ENCODE data around the gene NR1H4.

GRCh38 chr12:100426145-100426544, 47.5 kb upstream of the NR1H4 start:
- no peak for TF ChIP-seq POLR2AphosphoS5 (IDR thresholded peaks at IDR 0.05)
- TF ChIP-seq CTCF (IDR thresholded peaks at IDR 0.05) = no peak

All from breast epithelium (tissue), 3 donors.